ENCODE measurements around the gene MRPL9. TPM values are rescaled to one million over a fixed set of nuclear protein-coding genes. Genes with fewer than 3 reads are reported as not detected.
"Not testable (repeated sequence)": the region's sequence is repeated elsewhere in the genome, so short reads cannot be mapped to it uniquely, and the experiment has no call there.

MRPL9 gene
- total RNA-seq, 2 experiments from 2014 or later, result 152 to 164 TPM

GRCh38 chr1:151737479-151737878 lies 25.8 kb downstream of the MRPL9 start:
- H3K27me3 Mint-ChIP-seq, result peaks cover 6% of the 10 kb centered on the region
- H3K27ac Mint-ChIP-seq, result no peak overlapping the region
- no peaks in the 10 kb centered on the region for H3K36me3 ChIP-seq (ENCODE audit: insufficient read depth, low read length)
- no peak overlapping the region for H3K4me3 Mint-ChIP-seq
- H3K9me3 Mint-ChIP-seq, result no peaks in the 10 kb centered on the region
- intact Hi-C loops (cut with DNase I, micrococcal nuclease), result loop anchor here in 1 of 2 experiments (10.0 kb wide), 1 partner anchor 433 kb away; no protein-coding TSS in a partner anchor
- H3K36me3 Mint-ChIP-seq (ENCODE audit: low read depth), result no peaks in the 10 kb centered on the region
- ATAC-seq (ENCODE audit: poor library complexity), result no peak
- H3K4me3 ChIP-seq (ENCODE audit: low read length), result no peak overlapping the region
- no peaks in the 10 kb centered on the region for H3K4me1 ChIP-seq (ENCODE audit: insufficient read depth, low read length)
- no peak for TF ChIP-seq CTCF (IDR thresholded peaks at IDR 0.05)
- H3K4me1 Mint-ChIP-seq (ENCODE audit: low read depth), result no peaks in the 10 kb centered on the region
- peaks cover 10 to 15% of the 10 kb centered on the region in 2 experiments for H3K9me3 ChIP-seq (ENCODE audit: control insufficient read depth in 1 of 2, insufficient read depth in 1 of 2, low read length in 2 of 2)
- POLR2A ChIA-PET, result no interaction called here
- CTCF ChIA-PET, result no interaction called here
- no peak for DNase-seq
- H3K27me3 ChIP-seq (ENCODE audit: control insufficient read depth in 1 of 2, insufficient read depth in 2 of 2, low read length in 2 of 2), result no peaks in the 10 kb centered on the region
- no peak overlapping the region for H3K27ac ChIP-seq (ENCODE audit: low read depth in 1 of 2, low read length in 2 of 2)

GRCh38 chr1:151737026-151737425 lies 26.3 kb downstream of the MRPL9 start:
- H3K36me3 Mint-ChIP-seq (ENCODE audit: low read depth), result no peaks in the 10 kb centered on the region
- Histone ChIP-seq H3K4me3 (ENCODE audit: low read length) (no peak overlapping the region), H3K27ac (ENCODE audit: low read depth in 1 of 2, low read length in 2 of 2) (no peak overlapping the region), H3K27me3 (ENCODE audit: control insufficient read depth in 1 of 2, insufficient read depth in 2 of 2, low read length in 2 of 2) (no peaks in the 10 kb centered on the region), H3K4me1 (ENCODE audit: insufficient read depth, low read length) (no peaks in the 10 kb centered on the region), H3K36me3 (ENCODE audit: insufficient read depth, low read length) (no peaks in the 10 kb centered on the region), H3K9me3 (ENCODE audit: control insufficient read depth in 1 of 2, insufficient read depth in 1 of 2, low read length in 2 of 2) (peaks cover 10 to 15% of the 10 kb centered on the region in 2 experiments)
- peaks cover 10% of the 10 kb centered on the region for H3K27me3 Mint-ChIP-seq
- H3K9me3 Mint-ChIP-seq, result no peaks in the 10 kb centered on the region
- no peaks in the 10 kb centered on the region for H3K4me1 Mint-ChIP-seq (ENCODE audit: low read depth)
- POLR2A ChIA-PET, result no interaction called here
- H3K4me3 Mint-ChIP-seq, result no peak overlapping the region
- intact Hi-C loops (cut with DNase I, micrococcal nuclease), result loop anchor here in 1 of 2 experiments (10.0 kb wide), 1 partner anchor 432 kb away; no protein-coding TSS in a partner anchor
- no peak for DNase-seq
- no peak for TF ChIP-seq CTCF (IDR thresholded peaks at IDR 0.05)
- CTCF ChIA-PET, result no interaction called here
- ATAC-seq (ENCODE audit: poor library complexity), result no peak
- no peak overlapping the region for H3K27ac Mint-ChIP-seq

- H3K4me1 ChIP-seq (ENCODE audit: insufficient read depth, low read length); H3K36me3 Mint-ChIP-seq (ENCODE audit: low read depth); CTCF ChIA-PET; H3K9me3 Mint-ChIP-seq; H3K27ac ChIP-seq (ENCODE audit: low read depth in 1 of 2, low read length in 2 of 2); H3K27ac Mint-ChIP-seq; H3K4me3 Mint-ChIP-seq; ATAC-seq (ENCODE audit: poor library complexity); DNase-seq; H3K4me1 Mint-ChIP-seq (ENCODE audit: low read depth); H3K36me3 ChIP-seq (ENCODE audit: insufficient read depth, low read length); H3K4me3 ChIP-seq (ENCODE audit: low read length): not testable (repeated sequence)
- peaks cover 28% of the 10 kb centered on the region for H3K27me3 Mint-ChIP-seq
- Histone ChIP-seq H3K9me3 (ENCODE audit: control insufficient read depth in 1 of 2, insufficient read depth in 1 of 2, low read length in 2 of 2) (peaks cover 10 to 15% of the 10 kb centered on the region in 2 experiments), H3K27me3 (ENCODE audit: control insufficient read depth in 1 of 2, insufficient read depth in 2 of 2, low read length in 2 of 2) (peaks cover 3 to 12% of the 10 kb centered on the region in 2 experiments)
- intact Hi-C loops (cut with DNase I, micrococcal nuclease), result loop anchor here in 1 of 2 experiments (1.0 to 10.0 kb wide), 2 partner anchors 200 to 429 kb away; no protein-coding TSS in a partner anchor
- POLR2A ChIA-PET, result interaction anchor here (0.6 kb wide), 1 partner anchor 274 kb away, joined by 3 read pairs; the partner anchor contains the start of gene POGZ
Measured at GRCh38 chr1:151733995-151734394, 29.3 kb downstream of the MRPL9 start.

GRCh38 chr1:151733126-151733525 lies 30.2 kb downstream of the MRPL9 start:
- Mint-ChIP-seq H3K4me1 (ENCODE audit: low read depth) (no peaks in the 10 kb centered on the region), H3K27me3 (peaks cover 37% of the 10 kb centered on the region), H3K9me3 (no peaks in the 10 kb centered on the region), H3K27ac (no peak overlapping the region), H3K36me3 (ENCODE audit: low read depth) (no peaks in the 10 kb centered on the region), H3K4me3 (no peak overlapping the region)
- Histone ChIP-seq H3K27me3 (ENCODE audit: control insufficient read depth in 1 of 2, insufficient read depth in 2 of 2, low read length in 2 of 2) (peaks cover 9 to 18% of the 10 kb centered on the region in 2 experiments), H3K27ac (ENCODE audit: low read depth in 1 of 2, low read length in 2 of 2) (no peak overlapping the region), H3K9me3 (ENCODE audit: control insufficient read depth in 1 of 2, insufficient read depth in 1 of 2, low read length in 2 of 2) (peaks cover 10 to 13% of the 10 kb centered on the region in 2 experiments), H3K4me1 (ENCODE audit: insufficient read depth, low read length) (no peaks in the 10 kb centered on the region), H3K4me3 (ENCODE audit: low read length) (no peak overlapping the region), H3K36me3 (ENCODE audit: insufficient read depth, low read length) (no peaks in the 10 kb centered on the region)
- no peak for TF ChIP-seq CTCF (IDR thresholded peaks at IDR 0.05)
- POLR2A ChIA-PET, result no interaction called here
- no peak for DNase-seq
- CTCF ChIA-PET, result no interaction called here
- no peak for ATAC-seq (ENCODE audit: poor library complexity)
- intact Hi-C loops (cut with DNase I, micrococcal nuclease), result loop anchor here in 1 of 2 experiments (10.0 kb wide), 1 partner anchor 428 kb away; no protein-coding TSS in a partner anchor
